ENCODE results near the gene LDLRAD4. TPM values are rescaled to one million over a fixed set of nuclear protein-coding genes. Genes with fewer than 3 reads are reported as not detected.

The LDLRAD4 gene
- total and polyA plus RNA-seq, 8 donors = 14.1 to 26.6 (median 18.8) TPM

GRCh38 chr18:13312515-13312914, 94.0 kb downstream of the LDLRAD4 start:
- Histone ChIP-seq H3K27ac (no peak overlapping the region), H3K4me3 (no peak overlapping the region), H3K9me3 (peaks cover 0 to 23% of the 10 kb centered on the region in 2 donors), H3K27me3 (no peaks in the 10 kb centered on the region), H3K4me1 (no peaks in the 10 kb centered on the region), H3K36me3 (no peaks in the 10 kb centered on the region)
- intact Hi-C loops (cut with DNase I) = no loop called here
- DNase-seq (no peak), ATAC-seq (no peak)
- no peak for TF ChIP-seq CTCF (IDR thresholded peaks at IDR 0.05)

GRCh38 chr18:13313006-13313686, 94.6 kb downstream of the LDLRAD4 start:
- H3K27ac ChIP-seq = no peak overlapping the region
- TF ChIP-seq CTCF (IDR thresholded peaks at IDR 0.05) = no peak
- intact Hi-C loops (cut with DNase I) = no loop called here
- no peaks in the 10 kb centered on the region for H3K36me3 ChIP-seq
- no peaks in the 10 kb centered on the region for H3K27me3 ChIP-seq
- DNase-seq (no peak), ATAC-seq (no peak)
- no peaks in the 10 kb centered on the region for H3K4me1 ChIP-seq
- H3K4me3 ChIP-seq = no peak overlapping the region
- peaks cover 0 to 23% of the 10 kb centered on the region in 2 donors for H3K9me3 ChIP-seq

- H3K27me3 ChIP-seq = no peaks in the 10 kb centered on the region
- TF ChIP-seq CTCF (IDR thresholded peaks at IDR 0.05) = no peak
- peaks cover 0 to 23% of the 10 kb centered on the region in 2 donors for H3K9me3 ChIP-seq
- no peak overlapping the region for H3K27ac ChIP-seq
- DNase-seq (no peak), ATAC-seq (no peak)
- no peaks in the 10 kb centered on the region for H3K36me3 ChIP-seq
- no peak overlapping the region for H3K4me3 ChIP-seq
- intact Hi-C loops (cut with DNase I) = no loop called here
- no peaks in the 10 kb centered on the region for H3K4me1 ChIP-seq
Measured at GRCh38 chr18:13315000-13315399, 96.4 kb downstream of the LDLRAD4 start.

- TF ChIP-seq CTCF (IDR thresholded peaks at IDR 0.05) = no peak
- Histone ChIP-seq H3K36me3 (no peaks in the 10 kb centered on the region), H3K4me3 (no peak overlapping the region), H3K27ac (no peak overlapping the region), H3K27me3 (no peaks in the 10 kb centered on the region), H3K4me1 (no peaks in the 10 kb centered on the region), H3K9me3 (peaks cover 0 to 23% of the 10 kb centered on the region in 2 donors)
- ATAC-seq (no peak), DNase-seq (no peak)
- intact Hi-C loops (cut with DNase I) = no loop called here
Measured at GRCh38 chr18:13316063-13316462, 97.5 kb downstream of the LDLRAD4 start.

DNA sequence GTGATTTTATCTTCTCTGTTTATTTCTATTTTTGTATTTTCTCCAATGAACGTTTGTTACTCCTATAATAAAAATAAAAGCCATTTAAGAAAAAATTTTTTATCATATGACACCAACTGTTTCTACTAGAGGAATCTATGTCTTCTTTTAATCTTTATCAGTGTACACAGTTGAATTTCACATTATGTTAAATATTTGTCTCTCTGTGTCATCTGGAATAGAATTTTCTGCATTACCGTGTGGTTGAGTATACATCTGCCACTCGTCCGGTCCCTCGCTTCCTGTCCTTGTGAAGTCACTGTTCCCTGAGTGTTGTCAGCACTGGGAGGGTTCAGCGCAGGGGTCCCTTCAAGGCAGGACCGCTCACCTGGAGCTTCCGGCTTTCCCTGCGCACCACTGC, 99.2 kb downstream of the LDLRAD4 start:
- no peak for TF ChIP-seq CTCF (IDR thresholded peaks at IDR 0.05)
- no peaks in the 10 kb centered on the region for H3K36me3 ChIP-seq
- ATAC-seq = no peak
- H3K4me1 ChIP-seq = no peaks in the 10 kb centered on the region
- no peak overlapping the region for H3K27ac ChIP-seq
- intact Hi-C loops (cut with DNase I) = no loop called here
- H3K27me3 ChIP-seq = no peaks in the 10 kb centered on the region
- no peak overlapping the region for H3K4me3 ChIP-seq
- DNase-seq = no peak
- H3K9me3 ChIP-seq = peaks cover 0 to 23% of the 10 kb centered on the region in 2 donors
